ENCODE data around the gene ZNF358. TPM values are rescaled to one million over a fixed set of nuclear protein-coding genes. Genes with fewer than 3 reads are reported as not detected.

Gene ZNF358
- total RNA-seq, 1 donor from 2014 or later: 56.9 TPM

DNA sequence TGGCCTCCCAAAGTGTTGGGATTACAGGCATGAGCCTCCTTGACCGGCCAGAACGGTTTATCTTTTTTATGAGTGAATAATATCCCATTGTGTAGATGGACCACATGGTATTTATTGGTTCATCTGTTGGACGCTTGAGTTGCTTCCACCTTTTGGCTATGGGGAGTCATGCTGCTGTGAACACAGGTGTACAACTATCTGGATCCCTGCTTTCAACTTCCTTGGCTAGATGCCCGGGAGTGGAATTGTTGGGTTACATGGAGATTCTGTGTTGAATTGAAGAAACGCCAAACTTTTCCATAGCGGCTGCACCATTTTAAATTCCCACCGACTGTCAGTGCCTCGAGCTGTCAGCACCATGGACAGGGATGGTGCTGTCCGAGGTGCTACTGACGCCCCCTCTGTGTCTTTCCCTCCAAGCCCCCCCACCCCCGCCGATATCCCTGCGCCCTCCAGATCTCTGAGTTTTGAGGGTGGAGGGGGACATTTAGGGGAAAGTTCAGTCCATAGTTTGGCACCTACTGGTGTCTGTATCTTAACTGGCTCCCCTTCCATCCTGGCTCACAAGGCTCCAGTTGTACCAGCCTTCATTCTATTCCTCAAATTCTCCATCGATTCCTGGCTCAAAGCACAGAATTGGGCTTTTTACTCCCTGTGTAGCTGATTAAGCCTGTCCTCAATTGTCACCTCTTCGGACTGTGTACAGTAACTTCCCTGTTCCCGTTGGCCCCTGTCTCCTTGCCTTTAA is 46.9 kb downstream of the ZNF358 start:
- Histone ChIP-seq H3K9me3 (no peaks in the 10 kb centered on the region), H3K4me1 (no peaks in the 10 kb centered on the region), H3K4me3 (no peak overlapping the region), H3K36me3 (peaks cover 40% of the 10 kb centered on the region), H3K27me3 (no peaks in the 10 kb centered on the region), H3K27ac (no peak overlapping the region)
- TF ChIP-seq, protein P1, sequence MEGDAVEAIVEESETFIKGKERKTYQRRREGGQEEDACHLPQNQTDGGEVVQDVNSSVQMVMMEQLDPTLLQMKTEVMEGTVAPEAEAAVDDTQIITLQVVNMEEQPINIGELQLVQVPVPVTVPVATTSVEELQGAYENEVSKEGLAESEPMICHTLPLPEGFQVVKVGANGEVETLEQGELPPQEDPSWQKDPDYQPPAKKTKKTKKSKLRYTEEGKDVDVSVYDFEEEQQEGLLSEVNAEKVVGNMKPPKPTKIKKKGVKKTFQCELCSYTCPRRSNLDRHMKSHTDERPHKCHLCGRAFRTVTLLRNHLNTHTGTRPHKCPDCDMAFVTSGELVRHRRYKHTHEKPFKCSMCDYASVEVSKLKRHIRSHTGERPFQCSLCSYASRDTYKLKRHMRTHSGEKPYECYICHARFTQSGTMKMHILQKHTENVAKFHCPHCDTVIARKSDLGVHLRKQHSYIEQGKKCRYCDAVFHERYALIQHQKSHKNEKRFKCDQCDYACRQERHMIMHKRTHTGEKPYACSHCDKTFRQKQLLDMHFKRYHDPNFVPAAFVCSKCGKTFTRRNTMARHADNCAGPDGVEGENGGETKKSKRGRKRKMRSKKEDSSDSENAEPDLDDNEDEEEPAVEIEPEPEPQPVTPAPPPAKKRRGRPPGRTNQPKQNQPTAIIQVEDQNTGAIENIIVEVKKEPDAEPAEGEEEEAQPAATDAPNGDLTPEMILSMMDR (IDR thresholded peaks at IDR 0.05): no peak
- DNase-seq (no peak), ATAC-seq (no peak)
- intact Hi-C loops (cut with DNase I): no loop called here

DNA sequence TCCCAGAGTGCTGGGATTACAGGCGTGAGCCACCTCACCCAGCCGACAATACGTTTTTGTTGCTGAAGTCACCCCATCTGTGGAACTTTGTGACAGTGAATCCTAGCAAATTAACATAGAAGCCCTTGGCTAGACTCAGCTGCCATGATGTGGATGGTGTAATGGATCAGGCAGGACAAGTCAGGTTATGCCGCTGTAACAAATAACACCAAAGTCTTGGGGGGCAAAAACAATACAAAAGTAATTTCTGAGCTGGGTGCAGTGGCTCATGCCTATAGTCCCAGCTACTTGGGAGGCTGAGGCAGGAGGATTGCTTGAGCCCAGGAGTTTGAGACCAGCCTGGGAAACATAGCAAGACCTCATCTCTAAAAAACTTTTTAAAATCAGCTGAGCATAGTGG is 49.0 kb downstream of the ZNF358 start:
- intact Hi-C loops (cut with DNase I): no loop called here
- TF ChIP-seq, protein P1 (IDR thresholded peaks at IDR 0.05): no peak
- no peaks in the 10 kb centered on the region for H3K9me3 ChIP-seq
- no peak for ATAC-seq
- no peak for DNase-seq
- H3K36me3 ChIP-seq: peaks cover 20% of the 10 kb centered on the region
- H3K4me3 ChIP-seq: no peak overlapping the region
- H3K27ac ChIP-seq: no peak overlapping the region
- H3K27me3 ChIP-seq: no peaks in the 10 kb centered on the region
- no peaks in the 10 kb centered on the region for H3K4me1 ChIP-seq

DNA sequence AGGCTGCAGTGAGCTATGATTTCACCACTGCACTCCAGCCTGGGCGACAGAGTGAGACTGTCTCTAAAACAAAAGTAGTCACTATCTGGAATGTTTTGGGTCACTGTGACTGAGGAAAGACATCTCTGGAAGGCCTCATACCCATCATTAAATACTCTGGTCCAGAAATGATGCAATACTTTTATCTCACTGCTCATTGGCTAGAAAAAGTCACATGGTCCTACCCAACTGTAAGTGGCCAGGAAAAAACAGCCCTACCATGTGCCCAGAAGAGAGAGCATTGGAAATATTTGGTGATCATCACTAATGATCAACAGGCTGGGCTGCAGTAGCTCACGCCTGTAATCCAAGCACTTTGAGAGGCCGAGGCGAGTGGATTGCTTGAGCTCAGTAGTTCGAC is 49.4 kb downstream of the ZNF358 start:
- no peak for DNase-seq
- H3K36me3 ChIP-seq: peaks cover 16% of the 10 kb centered on the region
- no peaks in the 10 kb centered on the region for H3K27me3 ChIP-seq
- no peaks in the 10 kb centered on the region for H3K9me3 ChIP-seq
- TF ChIP-seq, protein P1 (IDR thresholded peaks at IDR 0.05): no peak
- no peak for ATAC-seq
- H3K4me3 ChIP-seq: no peak overlapping the region
- H3K27ac ChIP-seq: no peak overlapping the region
- intact Hi-C loops (cut with DNase I): no loop called here
- no peaks in the 10 kb centered on the region for H3K4me1 ChIP-seq

Other genes starting within 250 kb of the ZNF358 start
- gene INSR, start 221.7 kb upstream of the ZNF358 start, total RNA-seq: 37.5 TPM
- gene ARHGEF18, start 167.2 kb upstream of the ZNF358 start, total RNA-seq: 50.4 TPM
- gene PEX11G, start 27.1 kb upstream of the ZNF358 start, total RNA-seq: 3.6 TPM
- gene MCOLN1, start 6.5 kb downstream of the ZNF358 start, total RNA-seq: 55.0 TPM
- 190 TPM for gene PNPLA6, start 19.6 kb downstream of the ZNF358 start, total RNA-seq
- 29.1 TPM for gene CAMSAP3, start 79.8 kb downstream of the ZNF358 start, total RNA-seq
- gene XAB2, start 113.4 kb downstream of the ZNF358 start, total RNA-seq: 42.3 TPM
- gene PET100, start 113.7 kb downstream of the ZNF358 start, total RNA-seq: 93.2 TPM
- gene PCP2, start 117.6 kb downstream of the ZNF358 start, total RNA-seq: 3.5 TPM
- 162 TPM for gene STXBP2, start 121.0 kb downstream of the ZNF358 start, total RNA-seq
- gene RETN, start 152.9 kb downstream of the ZNF358 start, total RNA-seq: 12.5 TPM
- gene MCEMP1, start 161.0 kb downstream of the ZNF358 start, total RNA-seq: 97.9 TPM
- gene TRAPPC5, start 164.7 kb downstream of the ZNF358 start, total RNA-seq: 83.9 TPM
- 0.58 TPM for gene FCER2, start 186.0 kb downstream of the ZNF358 start, total RNA-seq
- gene CLEC4G, start 216.0 kb downstream of the ZNF358 start, total RNA-seq: 1.4 TPM
- gene CD209, start 231.4 kb downstream of the ZNF358 start, total RNA-seq: 10.6 TPM
- gene CLEC4M, start 247.1 kb downstream of the ZNF358 start, total RNA-seq: 4.8 TPM